Fibroblast of lung (primary cell): ENCODE data around the gene RACGAP1. TPM values are rescaled to one million over a fixed set of nuclear protein-coding genes. Genes with fewer than 3 reads are reported as not detected.

Experiments
- DNase-seq, 2 donors: peaks; one replicate each; pipeline versions ENCODE4 v3.0.0 to v3.0.0-alpha.2; 2010; ENCODE audit warnings: low read depth in 2 of 2
- H2AFZ ChIP-seq: 2 replicates; pipeline ENCODE4 v1.5.1; 2012; ENCODE audit warnings: low read length, control low read depth, inconsistent platforms
- H3K27ac ChIP-seq: 2 replicates; pipeline ENCODE4 v1.5.1; 2011; ENCODE audit warnings: low read length, control low read depth; ENCODE audit not compliant: insufficient read depth
- H3K27me3 ChIP-seq: 2 replicates; pipeline ENCODE4 v1.5.1; 2011; ENCODE audit warnings: mild to moderate bottlenecking, low read length; ENCODE audit not compliant: control insufficient read depth, insufficient read depth
- H3K36me3 ChIP-seq: 2 replicates; pipeline ENCODE4 v1.5.1; 2011; ENCODE audit warnings: low read length; ENCODE audit not compliant: control insufficient read depth, insufficient read depth
- H3K4me1 ChIP-seq: 2 replicates; pipeline ENCODE4 v1.5.1; 2011; ENCODE audit warnings: low read length; ENCODE audit not compliant: control insufficient read depth, insufficient read depth; ENCODE audit errors: extremely low read depth
- H3K4me2 ChIP-seq: 2 replicates; pipeline ENCODE4 v1.5.1; 2011; ENCODE audit warnings: low read length, control low read depth; ENCODE audit not compliant: insufficient read depth; ENCODE audit errors: extremely low read depth
- H3K4me3 ChIP-seq, 4 experiments: fragments of 200-600 bp in 1 of 4; sonication (generic) in 1 of 4; replicated peaks in 1 of 4; 2 replicates each; pipeline ENCODE4 v1.5.1; 2011 to 2016; ENCODE audit warnings: low read length in 4 of 4, low read depth in 3 of 4, mild to moderate bottlenecking in 3 of 4, control low read depth in 2 of 4, inconsistent platforms in 1 of 4, mixed read lengths in 1 of 4; ENCODE audit not compliant: insufficient read depth in 1 of 4; ENCODE audit errors: control extremely low read depth in 1 of 4
- H3K79me2 ChIP-seq: 2 replicates; pipeline ENCODE4 v1.5.1; 2012; ENCODE audit warnings: mild to moderate bottlenecking, low read length, inconsistent platforms; ENCODE audit not compliant: control insufficient read depth, insufficient read depth
- H3K9ac ChIP-seq: 2 replicates; pipeline ENCODE4 v1.5.1; 2011; ENCODE audit warnings: mild to moderate bottlenecking, low read length, control low read depth; ENCODE audit not compliant: insufficient read depth
- H3K9me3 ChIP-seq: 2 replicates; pipeline ENCODE4 v1.5.1; 2012; ENCODE audit warnings: low read depth, low read length; ENCODE audit not compliant: control insufficient read depth, insufficient read depth
- H4K20me1 ChIP-seq: 2 replicates; pipeline ENCODE4 v1.5.1; 2011; ENCODE audit warnings: low read length; ENCODE audit not compliant: control insufficient read depth, insufficient read depth; ENCODE audit errors: extremely low read depth
- CTCF ChIP-seq, 2 donors: IDR thresholded peaks in 1 of 2; conservative IDR thresholded peaks in 1 of 2; 1 replicate in 1 of 2; 2 replicates in 1 of 2; pipeline ENCODE4 v1.5.1; 2011 to 2012; ENCODE audit warnings: low read length in 2 of 2, control low read depth in 1 of 2, inconsistent platforms in 1 of 2, low read depth in 1 of 2, mild to moderate bottlenecking in 1 of 2
- EZH2 ChIP-seq: IDR thresholded peaks from 2 replicates; pipeline ENCODE4 v1.5.1; 2012; ENCODE audit warnings: low read length, control low read depth, mild to moderate bottlenecking; ENCODE audit errors: missing control alignments
- polyA plus RNA-seq, 2 donors: library from polyadenylated mRNA; depleted of rRNA in 1 of 2; stranded (reverse) in 1 of 2; unstranded in 1 of 2; fragments of >200 nt; gene quantifications; 2 replicates each; pipeline ENCODE4 v1.2.1, GENCODE V29; 2011 to 2012; ENCODE audit warnings: missing spikeins in 1 of 2
- total RNA-seq: library from RNA; depleted of rRNA; stranded (reverse); fragments of >200 nt; gene quantifications from 2 replicates; pipeline ENCODE4 v1.2.1, GENCODE V29; 2014

RACGAP1 gene
- total and polyA plus RNA-seq, 2 donors (not counting 1 experiment from before 2014, with no cell fraction given), result 22.9 to 38.1 TPM

- no peaks in the 10 kb centered on the region for H4K20me1 ChIP-seq
- H3K4me2 ChIP-seq, result no peak overlapping the region
- no peak for DNase-seq
- no peak overlapping the region for H3K9ac ChIP-seq
- no peaks in the 10 kb centered on the region for H3K9me3 ChIP-seq
- no peaks in the 10 kb centered on the region for H3K79me2 ChIP-seq
- H3K27me3 ChIP-seq, result peaks cover 38% of the 10 kb centered on the region
- TF ChIP-seq CTCF (conservative IDR thresholded peaks at IDR 0.05 in 1 of 2, IDR thresholded peaks at IDR 0.05 in 1 of 2; ENCODE audit: low read depth in 1 of 2, low read length in 2 of 2) (no peak), EZH2 (no peak)
- H3K4me1 ChIP-seq, result peaks cover 2% of the 10 kb centered on the region
- no peak overlapping the region for H3K27ac ChIP-seq
- H3K4me3 ChIP-seq, result no peak overlapping the region
- no peak overlapping the region for H2AFZ ChIP-seq
- no peaks in the 10 kb centered on the region for H3K36me3 ChIP-seq
Observed at GRCh38 chr12:49970658-49971057, 54.6 kb downstream of the RACGAP1 start.

DNA sequence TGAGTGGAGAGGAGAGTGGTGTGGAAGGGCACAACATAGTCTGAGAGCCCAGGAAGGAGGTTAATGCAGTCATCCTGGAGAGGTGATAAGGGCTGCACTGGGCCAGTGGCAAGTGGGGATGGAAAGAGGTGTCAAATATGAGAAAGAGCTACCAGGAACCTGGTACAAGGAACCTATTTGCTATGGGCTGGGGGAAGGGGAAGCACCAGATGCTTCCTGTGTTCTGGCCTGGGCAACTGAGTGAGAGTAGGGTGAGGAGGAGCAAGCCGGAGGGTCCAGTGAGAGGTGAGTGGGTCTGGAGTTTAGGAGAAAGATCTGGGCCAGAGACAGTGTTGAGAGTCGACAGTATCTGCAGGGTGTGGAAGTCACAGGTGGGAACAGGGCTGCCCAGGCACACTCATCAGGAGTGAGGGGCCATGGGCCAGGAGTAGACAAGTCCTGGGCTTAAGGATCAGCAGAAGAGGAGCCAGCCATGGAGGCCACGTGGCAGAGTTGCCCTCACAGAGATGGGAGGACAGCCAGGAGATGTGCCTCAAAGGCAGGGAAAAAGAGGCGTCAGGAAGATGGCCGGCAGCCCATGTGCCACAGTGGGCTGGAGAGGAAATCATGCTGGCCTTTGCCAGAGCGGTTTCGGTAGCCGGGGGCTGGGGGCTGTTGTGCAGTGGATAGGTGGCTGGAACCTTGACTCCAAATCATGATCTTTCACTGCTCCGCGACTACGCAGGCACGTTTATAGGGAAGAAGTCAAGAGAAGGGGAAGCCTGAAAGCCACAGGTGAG is 55.5 kb downstream of the RACGAP1 start:
- Histone ChIP-seq H3K79me2 (no peaks in the 10 kb centered on the region), H3K36me3 (no peaks in the 10 kb centered on the region), H3K4me1 (peaks cover 2% of the 10 kb centered on the region), H3K4me2 (no peak overlapping the region), H3K27ac (no peak overlapping the region), H3K9me3 (no peaks in the 10 kb centered on the region), H4K20me1 (no peaks in the 10 kb centered on the region), H3K9ac (no peak overlapping the region), H2AFZ (no peak overlapping the region), H3K27me3 (peaks cover 39% of the 10 kb centered on the region), H3K4me3 (no peak overlapping the region)
- DNase-seq, result no peak
- TF ChIP-seq EZH2, result no peak
- TF ChIP-seq CTCF (conservative IDR thresholded peaks at IDR 0.05 in 1 of 2, IDR thresholded peaks at IDR 0.05 in 1 of 2; ENCODE audit: low read depth in 1 of 2, low read length in 2 of 2), result no peak

DNA sequence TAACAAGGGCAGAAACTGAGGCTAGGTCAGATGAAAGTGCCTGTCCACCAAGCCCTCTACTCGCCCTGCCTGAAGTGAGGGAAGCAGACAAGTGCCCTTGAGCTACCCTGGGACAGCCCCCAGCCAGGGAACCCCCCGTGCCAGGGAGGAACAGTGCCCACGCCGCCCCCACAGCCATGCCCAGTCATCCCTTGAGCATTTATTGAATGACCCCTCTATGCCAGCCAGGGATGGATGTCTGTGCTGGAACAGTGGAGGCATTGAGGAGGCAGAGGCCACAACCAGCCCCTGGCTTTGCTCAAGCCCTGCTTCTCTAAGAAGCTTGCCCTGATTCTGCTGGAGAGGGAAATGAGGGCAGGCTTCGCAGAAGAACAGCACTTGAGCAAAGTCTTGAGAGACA is 56.3 kb downstream of the RACGAP1 start:
- no peak overlapping the region for H3K27ac ChIP-seq
- H3K79me2 ChIP-seq, result no peaks in the 10 kb centered on the region
- H3K4me3 ChIP-seq, result no peak overlapping the region
- no peak overlapping the region for H3K9ac ChIP-seq
- H3K27me3 ChIP-seq, result peaks cover 47% of the 10 kb centered on the region
- DNase-seq, result no peak
- no peaks in the 10 kb centered on the region for H4K20me1 ChIP-seq
- no peak overlapping the region for H2AFZ ChIP-seq
- no peaks in the 10 kb centered on the region for H3K9me3 ChIP-seq
- H3K4me1 ChIP-seq, result peaks cover 2% of the 10 kb centered on the region
- no peak overlapping the region for H3K4me2 ChIP-seq
- no peaks in the 10 kb centered on the region for H3K36me3 ChIP-seq
- TF ChIP-seq CTCF (conservative IDR thresholded peaks at IDR 0.05 in 1 of 2, IDR thresholded peaks at IDR 0.05 in 1 of 2; ENCODE audit: low read depth in 1 of 2, low read length in 2 of 2), result no peak
- no peak for TF ChIP-seq EZH2
